HEK293 (cell line): ENCODE results near the gene ROBO1.
"Not testable (repeated sequence)": the region's sequence is repeated elsewhere in the genome, so short reads cannot be mapped to it uniquely, and the experiment has no call there.

Experiments used
- CTCF ChIA-PET: fragments of 350-600 bp; formaldehyde crosslinking; extraction: SDS; loops from one replicate; lab custom pipeline; 2021; ENCODE audit warnings: antibody characterized with exemption; lab: Yijun Ruan, JAX
- POLR2A ChIA-PET: fragments of 300-600 bp; formaldehyde crosslinking; extraction: SDS; loops from one replicate; lab custom pipeline; 2020; ENCODE audit warnings: antibody characterized with exemption, inconsistent platforms; lab: Yijun Ruan, JAX
- H3K27ac ChIP-seq: fragments of 200-500 bp; sonication (Bioruptor generic); 2 replicates; pipeline ENCODE4 v1.5.1; 2014; ENCODE audit warnings: low read depth, low read length, control low read depth, inconsistent platforms; ENCODE audit errors: extremely low read depth
- H3K36me3 ChIP-seq, 2 experiments: fragments of 200-500 bp in 1 of 2; sonication (Bioruptor generic) in 1 of 2; 1 replicate in 1 of 2; 2 replicates in 1 of 2; pipeline ENCODE4 v1.5.1; 2014 to 2017; ENCODE audit warnings: inconsistent platforms in 2 of 2, low read length in 2 of 2; ENCODE audit not compliant: control insufficient read depth in 2 of 2, insufficient read depth in 1 of 2
- H3K4me1 ChIP-seq: fragments of 200-500 bp; sonication (Bioruptor generic); 2 replicates; pipeline ENCODE4 v1.5.1; 2014; ENCODE audit warnings: mild to moderate bottlenecking, low read length, inconsistent platforms; ENCODE audit not compliant: control insufficient read depth, insufficient read depth
- H3K4me3 ChIP-seq: 2 replicates; pipeline ENCODE4 v1.5.1; 2011; ENCODE audit warnings: low read depth, mild to moderate bottlenecking, control low read depth, low read length, moderate library complexity
- H3K9me3 ChIP-seq: fragments of 200-500 bp; sonication (Bioruptor generic); 2 replicates; pipeline ENCODE4 v1.5.1; 2014; ENCODE audit warnings: low read depth, low read length, inconsistent platforms; ENCODE audit not compliant: control insufficient read depth, insufficient read depth
- OVOL3 ChIP-seq: fragments of 450-650 bp; formaldehyde crosslinking; IDR thresholded peaks from 2 replicates; pipeline ENCODE4 v1.5.1; 2016; ENCODE audit warnings: missing biosample characterization, missing genetic modification characterization
- SETDB1 ChIP-seq: IDR thresholded peaks from one replicate; pipeline ENCODE4 v1.6.1; 2017; ENCODE audit warnings: mild to moderate bottlenecking, low read length, moderate library complexity, mixed read lengths; ENCODE audit not compliant: insufficient read length
- WT1 ChIP-seq: fragments of 450-650 bp; formaldehyde crosslinking; IDR thresholded peaks from 2 replicates; pipeline ENCODE4 v1.5.1; 2016; ENCODE audit warnings: missing biosample characterization, missing genetic modification characterization
- ZBTB20 ChIP-seq: fragments of 450-650 bp; formaldehyde crosslinking; IDR thresholded peaks from 2 replicates; pipeline ENCODE4 v1.5.1; 2016; ENCODE audit warnings: missing biosample characterization, missing genetic modification characterization
- ZFP69B ChIP-seq: fragments of 450-650 bp; formaldehyde crosslinking; IDR thresholded peaks from 2 replicates; pipeline ENCODE4 v1.5.1; 2016; ENCODE audit warnings: missing biosample characterization, missing genetic modification characterization
- ZNF132 ChIP-seq: fragments of 450-650 bp; formaldehyde crosslinking; IDR thresholded peaks from 2 replicates; pipeline ENCODE4 v1.5.1; 2017; ENCODE audit warnings: missing biosample characterization, missing genetic modification characterization, borderline replicate concordance
- ZNF169 ChIP-seq: fragments of 450-650 bp; formaldehyde crosslinking; IDR thresholded peaks from 2 replicates; pipeline ENCODE4 v1.5.1; 2016; ENCODE audit warnings: missing biosample characterization, missing genetic modification characterization
- ZNF18 ChIP-seq: fragments of 450-650 bp; formaldehyde crosslinking; IDR thresholded peaks from 2 replicates; pipeline ENCODE4 v1.5.1; 2016; ENCODE audit warnings: missing biosample characterization, missing genetic modification characterization
- ZNF24 ChIP-seq: fragments of 450-650 bp; formaldehyde crosslinking; IDR thresholded peaks from 2 replicates; pipeline ENCODE4 v1.5.1; 2016; ENCODE audit warnings: missing biosample characterization, missing genetic modification characterization
- ZNF362 ChIP-seq: fragments of 450-650 bp; formaldehyde crosslinking; IDR thresholded peaks from 2 replicates; pipeline ENCODE4 v1.5.1; 2016; ENCODE audit warnings: missing biosample characterization, missing genetic modification characterization
- ZNF366 ChIP-seq: fragments of 450-650 bp; formaldehyde crosslinking; conservative IDR thresholded peaks from 2 replicates; pipeline ENCODE4 v1.5.1; 2016; ENCODE audit warnings: missing biosample characterization, missing genetic modification characterization
- ZNF37A ChIP-seq: fragments of 450-650 bp; IDR thresholded peaks from 2 replicates; pipeline ENCODE4 v1.5.1; 2018; ENCODE audit warnings: missing biosample characterization, missing genetic modification characterization
- ZNF391 ChIP-seq: fragments of 450-650 bp; formaldehyde crosslinking; IDR thresholded peaks from 2 replicates; pipeline ENCODE4 v1.5.1; 2016; ENCODE audit warnings: low read depth, missing biosample characterization, missing genetic modification characterization, borderline replicate concordance
- ZNF449 ChIP-seq: fragments of 450-650 bp; formaldehyde crosslinking; IDR thresholded peaks from 2 replicates; pipeline ENCODE4 v1.5.1; 2017; ENCODE audit warnings: missing biosample characterization, mild to moderate bottlenecking, missing genetic modification characterization, moderate library complexity
- ZNF561 ChIP-seq: fragments of 450-650 bp; IDR thresholded peaks from 2 replicates; pipeline ENCODE4 v1.5.1; 2018; ENCODE audit warnings: missing biosample characterization, missing genetic modification characterization, borderline replicate concordance
- ZNF621 ChIP-seq: fragments of 450-650 bp; formaldehyde crosslinking; IDR thresholded peaks from 2 replicates; pipeline ENCODE4 v1.5.1; 2017; ENCODE audit warnings: missing biosample characterization, missing genetic modification characterization
- ZNF707 ChIP-seq: fragments of 450-650 bp; formaldehyde crosslinking; IDR thresholded peaks from 2 replicates; pipeline ENCODE4 v1.5.1; 2016; ENCODE audit warnings: missing biosample characterization, missing genetic modification characterization
- TF ChIP-seq, protein P1 (sequence below): fragments of 450-650 bp; formaldehyde crosslinking; IDR thresholded peaks from 2 replicates; pipeline ENCODE4 v1.5.1; 2016; ENCODE audit warnings: missing biosample characterization, missing genetic modification characterization

Gene ROBO1

GRCh38 chr3:78724859-78725258 lies 1042.9 kb downstream of the ROBO1 start (continued):
- TF ChIP-seq ZNF18 (tag by site-specific recombination) (no peak), ZNF169 (no peak)

GRCh38 chr3:78724364-78724763 lies 1043.4 kb downstream of the ROBO1 start:
- H3K4me1 ChIP-seq, result peaks cover 15% of the 10 kb centered on the region; the same call in 1 of the 2 replicates
- peak overlapping the region; percentile 24; the same call in 1 of the 2 replicates for H3K27ac ChIP-seq
- H3K9me3 ChIP-seq, CTCF ChIA-PET, POLR2A ChIA-PET, H3K4me3 ChIP-seq, H3K36me3 ChIP-seq: not testable (repeated sequence)

GRCh38 chr3:78721771-78722543 lies 1045.8 kb downstream of the ROBO1 start:
- Histone ChIP-seq H3K36me3 (peaks cover 0 to 3% of the 10 kb centered on the region in 2 experiments; a peak in 1 of 3 replicates), H3K4me1 (peaks cover 7% of the 10 kb centered on the region; the same call in 1 of the 2 replicates), H3K4me3 (no peak overlapping the region), H3K9me3 (no peaks in the 10 kb centered on the region), H3K27ac (no peak overlapping the region)
- no peak for TF ChIP-seq ZFP69B (tag by site-specific recombination)
- no peak for TF ChIP-seq ZNF621
- no peak for TF ChIP-seq ZNF449
- no peak for TF ChIP-seq ZNF24 (tag by site-specific recombination)
- no peak for TF ChIP-seq ZNF707
- TF ChIP-seq, protein P1, sequence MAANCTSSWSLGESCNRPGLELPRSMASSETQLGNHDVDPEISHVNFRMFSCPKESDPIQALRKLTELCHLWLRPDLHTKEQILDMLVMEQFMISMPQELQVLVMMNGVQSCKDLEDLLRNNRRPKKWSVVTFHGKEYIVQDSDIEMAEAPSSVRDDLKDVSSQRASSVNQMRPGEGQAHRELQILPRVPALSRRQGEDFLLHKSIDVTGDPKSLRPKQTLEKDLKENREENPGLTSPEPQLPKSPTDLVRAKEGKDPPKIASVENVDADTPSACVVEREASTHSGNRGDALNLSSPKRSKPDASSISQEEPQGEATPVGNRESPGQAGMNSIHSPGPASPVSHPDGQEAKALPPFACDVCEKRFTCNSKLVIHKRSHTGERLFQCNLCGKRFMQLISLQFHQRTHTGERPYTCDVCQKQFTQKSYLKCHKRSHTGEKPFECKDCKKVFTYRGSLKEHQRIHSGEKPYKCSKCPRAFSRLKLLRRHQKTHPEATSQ (tag by site-specific recombination), result no peak
- TF ChIP-seq ZNF132 (tag by site-specific recombination), result no peak
- no peak for TF ChIP-seq SETDB1
- TF ChIP-seq OVOL3 (tag by site-specific recombination), result no peak
- TF ChIP-seq WT1, result no peak
- TF ChIP-seq ZBTB20, result no peak
- TF ChIP-seq ZNF561 (tag by site-specific recombination), result no peak
- TF ChIP-seq ZNF391, result no peak
- no peak for TF ChIP-seq ZNF37A (tag by site-specific recombination)
- ChIA-PET CTCF (no interaction called here), POLR2A (no interaction called here)

DNA sequence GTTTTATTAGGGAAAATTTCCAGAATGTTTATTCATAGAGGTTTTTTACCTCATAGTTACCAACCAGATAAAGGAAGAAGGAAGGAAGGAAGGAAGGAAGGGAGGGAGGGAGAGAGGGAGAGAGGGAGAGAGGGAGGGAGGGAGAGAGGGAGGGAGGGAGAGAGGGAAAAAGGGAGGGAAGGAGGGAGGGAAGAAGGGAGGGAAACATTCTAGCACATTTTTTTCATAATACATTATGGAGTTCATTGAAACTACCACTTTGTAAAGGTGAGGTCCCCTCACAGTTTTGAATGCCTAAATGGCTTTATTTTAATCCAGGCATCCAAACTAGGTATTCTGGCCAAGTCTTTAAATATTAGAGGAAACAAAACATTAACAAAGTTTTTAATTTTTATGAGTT lies 1049.1 kb downstream of the ROBO1 start:
- no peaks in the 10 kb centered on the region for H3K9me3 ChIP-seq
- peaks cover 0 to 18% of the 10 kb centered on the region in 2 experiments; a peak in 2 of 3 replicates for H3K36me3 ChIP-seq
- ChIA-PET POLR2A (no interaction called here), CTCF (no interaction called here)
- no peaks in the 10 kb centered on the region for H3K4me1 ChIP-seq
- no peak overlapping the region for H3K27ac ChIP-seq
- no peak overlapping the region for H3K4me3 ChIP-seq
- TF ChIP-seq ZNF362 (tag by site-specific recombination), result no peak
- 0 out of 2 replicates have a peak, but pooled peaks have one; percentile 24 for TF ChIP-seq ZNF366 (tag by site-specific recombination)
